HG03521 (cell line): Measurements from ENCODE around the gene CRYBA4.
A peak's percentile ranks its signal among the peaks of the same experiment; 100 is the strongest.

ENCODE experiments used
- ATAC-seq: cut with Tn5 transposase; IDR thresholded peaks from one replicate; pipeline ENCODE4 v1.9.1; 2021; ENCODE audit warnings: mild to moderate bottlenecking, moderate library complexity; ENCODE audit not compliant: unreplicated experiment

The CRYBA4 gene

GRCh38 chr22:26621663-26622062 is at the start of gene CRYBA4:
Gene CRYBA4, plus strand, starts transcription at chr22:26621963. Its CDS starts 634 bp downstream, at chr22:26622597.
- no peak for ATAC-seq

- no peak for ATAC-seq
Observed at GRCh38 chr22:26573026-26573662, 48.6 kb upstream of the CRYBA4 start.

DNA sequence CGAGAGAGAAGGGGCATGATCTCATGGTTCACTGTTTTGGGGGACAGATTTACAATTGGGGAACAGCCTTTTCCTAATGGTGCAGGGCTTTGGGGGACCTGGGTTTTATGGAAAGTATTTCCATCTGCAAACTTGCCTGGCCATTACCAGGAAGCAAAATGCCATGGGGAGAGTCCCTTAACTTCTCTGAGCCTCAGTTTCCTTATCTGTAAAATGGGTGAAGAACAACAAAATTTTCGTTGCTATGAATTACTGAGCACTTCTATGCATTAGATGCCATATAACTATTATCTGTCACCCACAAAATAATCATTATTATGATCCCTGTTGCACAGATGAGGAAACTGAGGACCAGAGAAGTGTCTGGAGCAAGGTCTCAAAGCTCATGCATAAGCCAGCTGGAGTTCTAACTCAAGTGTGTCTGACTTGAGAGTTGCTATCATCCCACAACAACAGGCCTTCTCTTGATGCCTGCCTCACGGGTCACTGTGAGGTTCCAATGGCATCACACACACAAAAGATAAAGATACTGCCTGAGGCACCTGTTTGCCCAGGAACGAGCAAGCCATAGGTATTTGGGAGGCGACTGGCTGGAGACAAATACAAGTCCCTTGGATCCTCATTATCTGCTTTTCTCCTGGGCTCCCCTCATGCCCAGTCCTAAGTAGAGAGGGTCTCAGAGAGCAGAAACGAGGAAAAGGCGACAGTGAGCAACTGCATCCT is 47.6 kb upstream of the CRYBA4 start:
- ATAC-seq: no peak

DNA sequence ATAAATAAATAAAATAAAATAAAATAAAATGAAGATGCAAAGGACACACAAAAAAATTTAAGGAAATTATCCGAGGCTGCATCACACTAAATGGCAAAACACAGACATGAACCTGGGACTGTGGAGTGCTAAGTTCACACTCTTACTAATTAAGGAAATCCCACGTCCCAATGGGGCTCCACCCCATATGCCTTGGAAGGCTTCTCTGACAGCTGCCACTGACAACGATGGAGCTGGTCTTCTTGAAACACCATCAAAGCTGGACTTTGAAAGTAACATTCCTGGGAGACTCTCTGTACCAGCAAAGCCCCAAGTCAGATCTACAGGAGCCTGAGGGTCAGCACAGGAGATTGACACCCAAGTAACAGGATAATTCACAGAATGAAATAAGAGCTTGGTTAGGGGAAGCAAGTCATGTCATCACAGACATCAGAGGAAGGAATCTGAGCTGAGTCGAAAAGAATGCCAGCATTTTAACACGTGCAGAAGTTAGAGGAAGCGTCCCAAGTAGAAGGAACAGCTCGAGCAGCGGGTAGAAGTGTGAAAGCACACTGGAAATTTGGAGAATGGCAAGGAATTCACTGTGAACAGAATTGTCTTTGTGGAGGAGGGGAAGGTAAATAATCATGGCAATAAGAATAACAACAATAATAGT is 45.6 kb upstream of the CRYBA4 start:
- no peak for ATAC-seq

DNA sequence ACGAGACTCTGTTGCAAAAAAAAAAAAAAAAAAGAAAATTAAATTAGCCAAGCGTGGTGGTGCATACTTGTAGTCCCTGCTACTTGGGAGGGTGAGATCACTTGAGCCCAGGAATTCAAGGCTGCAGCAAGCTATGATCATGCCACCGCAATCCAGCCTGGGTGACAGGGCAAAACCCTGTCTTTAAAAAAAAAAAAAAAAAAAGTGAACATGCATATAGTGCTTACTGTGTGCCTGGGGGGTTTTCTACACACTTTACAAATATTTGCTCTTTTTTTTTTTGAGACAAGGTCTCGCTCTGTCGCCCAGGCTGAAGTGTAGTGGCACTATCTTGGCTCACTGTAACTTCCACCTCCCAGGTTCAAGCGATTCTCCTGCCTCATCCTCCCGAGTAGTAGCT is 44.7 kb upstream of the CRYBA4 start:
- no peak for ATAC-seq

- peak; percentile 56 for ATAC-seq
Observed at GRCh38 chr22:26579331-26579886, 42.4 kb upstream of the CRYBA4 start.

GRCh38 chr22:26580240-26580962 is 41.4 kb upstream of the CRYBA4 start:
- ATAC-seq: no peak

DNA sequence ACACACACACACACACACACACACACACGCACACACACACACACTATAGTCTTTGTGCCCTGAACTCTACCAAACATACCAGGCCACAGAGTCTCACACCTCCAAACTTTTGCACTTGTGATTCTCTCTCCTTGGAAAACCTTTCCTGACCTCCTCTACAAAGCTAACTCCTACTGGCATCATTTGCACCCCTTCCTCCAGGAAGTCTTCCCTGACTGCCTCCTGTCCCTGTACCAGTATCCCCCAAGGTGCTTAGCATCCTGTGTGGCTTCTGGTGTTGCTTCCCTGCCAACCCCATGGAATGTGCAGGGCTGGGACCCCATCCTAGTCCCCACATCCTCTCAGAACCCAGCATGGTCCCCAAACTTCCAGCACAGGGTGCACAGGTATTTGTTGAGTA is 40.7 kb upstream of the CRYBA4 start:
- ATAC-seq: no peak

GRCh38 chr22:26581633-26582168 is 40.1 kb upstream of the CRYBA4 start:
- no peak for ATAC-seq

DNA sequence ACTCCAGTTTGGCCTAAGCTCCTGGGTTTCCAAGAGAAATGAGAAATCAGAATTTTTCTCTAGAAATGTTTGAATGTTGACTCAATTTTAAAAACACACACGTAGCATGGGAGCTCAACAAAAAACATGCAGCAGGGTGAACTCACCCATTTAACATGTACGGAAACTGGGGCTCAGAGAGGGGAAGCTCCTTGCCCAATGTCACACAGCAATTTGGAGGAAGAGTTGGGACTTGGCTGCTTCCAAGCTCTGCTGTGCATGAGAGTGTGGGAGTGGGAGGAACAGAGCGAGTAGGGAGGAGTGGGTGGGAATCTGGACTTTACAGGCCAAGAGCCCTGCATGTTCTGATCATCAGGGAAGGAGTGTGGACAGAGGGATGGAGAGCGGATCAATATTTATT is 37.8 kb upstream of the CRYBA4 start:
- ATAC-seq: no peak

DNA sequence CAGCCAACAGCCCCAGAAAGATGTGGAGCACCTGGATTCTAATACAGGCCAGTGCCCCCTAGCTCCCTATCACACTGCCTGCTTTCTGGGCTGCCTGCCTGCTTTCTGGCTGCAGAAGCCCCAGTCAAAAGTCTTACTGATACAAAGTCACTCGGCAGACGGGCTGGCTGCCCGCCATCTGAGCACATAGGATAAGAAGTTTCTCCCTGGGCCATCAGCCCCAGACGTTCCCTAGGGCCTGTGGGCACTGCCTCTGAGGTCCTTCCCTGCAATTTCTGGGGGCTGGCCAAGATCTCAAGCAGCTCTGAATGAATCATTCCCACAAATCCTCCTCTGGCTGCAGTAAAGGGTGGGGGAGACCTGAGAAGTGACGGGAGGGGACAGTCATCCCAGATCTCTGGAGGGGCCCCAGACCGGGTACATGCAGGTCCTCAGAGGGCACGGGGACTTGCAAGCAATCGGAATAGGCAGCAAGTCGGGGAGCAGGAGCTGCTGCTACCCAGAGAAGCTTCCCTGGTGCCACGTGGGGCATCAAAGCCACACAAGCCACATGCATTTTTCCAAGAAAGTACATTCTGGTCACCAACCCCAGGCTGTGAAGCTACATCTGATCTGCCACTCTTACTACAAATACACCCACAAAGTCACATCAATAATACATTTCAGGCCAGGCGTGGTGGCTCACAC is 36.5 kb upstream of the CRYBA4 start:
- ATAC-seq: no peak

DNA sequence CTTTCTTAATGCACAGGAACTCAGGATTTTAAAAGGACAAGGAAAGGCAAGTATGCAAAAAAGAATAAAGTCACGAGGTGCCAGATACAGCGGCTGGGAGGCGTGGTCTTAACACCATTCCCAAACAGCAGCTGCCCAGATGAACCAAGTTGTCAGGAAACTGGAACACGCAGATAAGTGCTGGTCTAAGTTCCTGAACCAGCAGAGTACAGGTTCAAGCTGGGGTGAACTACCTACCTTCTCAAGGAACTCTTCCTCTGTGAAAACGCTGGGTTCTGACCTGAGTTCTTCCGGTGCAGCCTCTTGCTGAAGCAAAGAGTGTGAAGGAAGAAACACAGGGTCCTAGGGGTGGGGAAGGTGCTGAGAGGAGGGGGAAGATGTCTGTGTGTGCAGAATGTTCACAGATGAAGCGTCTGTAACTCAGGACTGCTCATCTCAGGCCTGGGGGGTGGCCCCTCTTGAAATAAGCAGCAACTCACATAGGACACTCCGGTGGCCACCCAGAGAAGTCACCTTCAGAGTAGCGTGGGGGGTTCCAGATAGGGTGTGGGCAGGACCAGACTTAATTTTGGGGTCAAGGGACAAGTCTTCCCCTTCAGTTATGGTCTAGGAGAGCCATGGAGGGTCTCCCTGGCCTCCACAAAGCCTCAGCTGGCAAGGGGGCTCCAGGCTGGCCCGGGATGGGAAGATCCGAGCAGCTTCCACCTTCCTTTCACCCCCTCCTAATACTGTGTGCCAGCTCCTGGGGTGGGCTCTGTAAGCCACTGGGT is 35.0 kb upstream of the CRYBA4 start:
- ATAC-seq: no peak

DNA sequence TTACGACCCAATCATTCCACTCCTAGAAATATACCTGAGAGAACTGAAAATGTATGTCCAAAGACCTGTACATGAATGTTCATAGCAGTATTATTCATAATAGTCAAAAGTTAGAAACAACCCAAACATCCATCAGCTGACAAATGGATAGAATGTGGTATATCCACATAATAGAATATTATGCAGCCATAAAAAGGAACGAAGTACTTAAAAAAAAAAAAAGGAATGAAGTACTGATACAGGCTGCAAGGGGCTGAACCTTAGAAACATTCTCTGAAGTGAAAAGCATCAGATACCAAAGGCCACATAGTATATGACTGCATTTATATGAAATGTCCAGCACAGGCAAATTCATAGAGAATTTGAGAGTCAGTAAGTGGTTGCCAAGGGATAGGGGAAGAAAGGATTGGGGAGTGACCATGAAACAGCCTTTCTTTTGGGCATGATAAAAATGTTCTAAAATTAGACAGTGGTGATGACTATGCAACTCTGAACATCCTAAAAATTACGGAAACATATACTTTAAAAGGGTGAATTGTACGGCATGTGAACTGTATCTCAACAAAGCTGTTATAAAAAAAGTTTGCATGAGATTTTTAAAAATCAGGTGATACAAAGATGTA is 33.7 kb upstream of the CRYBA4 start:
- no peak for ATAC-seq

GRCh38 chr22:26588729-26589366 is 32.9 kb upstream of the CRYBA4 start:
- ATAC-seq: no peak

DNA sequence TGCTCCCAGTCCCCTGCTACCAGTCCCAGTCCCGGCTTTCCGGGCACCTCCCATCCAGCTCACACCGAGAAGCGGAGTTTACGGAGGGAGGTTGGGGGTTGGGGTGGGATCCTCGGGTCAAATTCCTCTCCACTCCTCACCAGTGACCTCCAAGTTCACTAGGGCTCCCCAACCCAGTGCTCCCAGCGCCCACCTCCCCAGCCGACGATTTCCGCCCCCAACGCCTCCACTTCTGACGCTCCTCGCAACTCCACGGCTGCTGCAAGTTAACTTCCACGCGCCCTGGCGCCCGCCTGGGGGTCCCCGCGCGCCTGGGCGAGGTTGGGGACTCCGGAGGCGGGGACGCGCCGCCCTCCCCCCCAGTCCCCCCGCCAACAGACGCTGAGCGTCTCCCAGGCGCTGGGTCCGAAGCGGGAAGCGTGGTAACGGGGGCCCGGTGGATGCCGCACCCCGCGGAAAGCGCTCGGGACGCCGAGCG is 32.4 kb upstream of the CRYBA4 start:
- peak; percentile 17 for ATAC-seq

DNA sequence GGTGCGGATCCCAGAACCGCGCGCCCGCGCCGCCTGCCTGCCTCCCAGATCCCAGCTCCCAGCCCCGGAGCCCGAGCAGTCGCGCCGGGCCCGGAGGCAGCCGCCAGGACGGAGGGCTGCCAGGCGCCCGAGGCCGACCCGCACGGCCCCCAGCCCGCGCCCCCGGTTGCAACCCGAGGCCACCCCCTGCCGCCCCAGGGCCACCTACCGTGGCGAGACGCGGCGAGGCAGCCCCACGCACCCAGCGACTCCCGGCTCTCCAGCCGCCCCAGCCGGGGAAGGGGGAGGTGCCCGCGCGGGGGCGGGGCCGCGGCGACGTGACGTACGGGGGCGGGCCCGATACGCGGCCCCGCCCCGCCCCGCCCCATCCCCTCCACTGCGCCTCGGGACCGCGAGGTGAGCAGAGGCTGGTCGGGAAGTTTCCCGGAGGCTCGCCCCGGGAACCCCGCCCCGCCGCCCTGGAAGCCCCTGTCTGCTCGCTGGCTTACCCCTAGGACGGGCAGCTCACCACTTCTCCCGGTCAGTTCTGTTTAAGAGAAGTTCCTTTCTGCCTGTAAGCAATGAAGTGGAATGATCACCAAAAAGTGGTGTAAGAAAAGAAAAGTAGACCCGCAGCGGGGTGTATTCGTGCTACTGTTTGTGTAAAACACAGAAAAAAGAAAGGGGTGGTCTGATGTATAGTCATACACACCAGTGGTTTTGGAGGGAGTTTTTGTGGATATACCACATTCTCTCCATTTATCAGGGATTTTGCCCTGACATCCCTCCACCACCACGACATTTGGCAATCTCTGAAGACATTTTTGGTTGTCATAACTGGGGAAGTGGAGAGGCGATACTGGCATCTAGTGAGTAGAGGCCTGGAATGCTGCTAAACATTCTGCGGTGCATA is 31.7 kb upstream of the CRYBA4 start, which contains the start of gene TPST2:
TSS of gene TPST2 (minus strand) at position 288 of the 892 bp plus-strand sequence. CDS start 48,502 bp downstream, outside the sequence.
- ATAC-seq: peak; percentile 59

- ATAC-seq: peak; percentile 39
Observed at GRCh38 chr22:26592421-26592891, 29.3 kb upstream of the CRYBA4 start.
